HepG2 (cell line): ENCODE data around the gene KRT14. TPM values are rescaled to one million over a fixed set of nuclear protein-coding genes. Genes with fewer than 3 reads are reported as not detected.

Experiments used
- DPF2 ChIP-seq: sonication (generic); formaldehyde crosslinking; IDR thresholded peaks from 2 replicates; pipeline ENCODE4 v1.4.0; 2020; ENCODE audit warnings: mild to moderate bottlenecking, low read depth, missing genetic modification reagents, borderline replicate concordance
- FOXC1 ChIP-seq: sonication (generic); formaldehyde crosslinking; IDR thresholded peaks from 2 replicates; pipeline ENCODE4 v1.8.0; 2022; ENCODE audit warnings: mild to moderate bottlenecking, missing genetic modification reagents, borderline replicate concordance
- GABPB1 ChIP-seq: IDR thresholded peaks from 2 replicates; pipeline ENCODE4 v1.6.1; 2016; ENCODE audit warnings: mild to moderate bottlenecking, missing genetic modification reagents, moderate library complexity, missing compliant biosample characterization
- MZF1 ChIP-seq: sonication (generic); formaldehyde crosslinking; IDR thresholded peaks from 2 replicates; pipeline ENCODE4 v1.8.1; 2023; ENCODE audit warnings: mild to moderate bottlenecking, missing genetic modification reagents, borderline replicate concordance
- NFE2L1 ChIP-seq: sonication (generic); formaldehyde crosslinking; IDR thresholded peaks from 2 replicates; pipeline ENCODE4 v1.4.0; 2020; ENCODE audit warnings: missing genetic modification reagents, mild to moderate bottlenecking, borderline replicate concordance
- NR3C1 ChIP-seq: sonication (generic); formaldehyde crosslinking; IDR thresholded peaks from 2 replicates; pipeline ENCODE4 v1.4.0; 2020; ENCODE audit warnings: missing genetic modification reagents
- PBX3 ChIP-seq: sonication (generic); formaldehyde crosslinking; IDR thresholded peaks from 2 replicates; pipeline ENCODE4 v1.8.1; 2023; ENCODE audit warnings: missing genetic modification reagents, inconsistent platforms, borderline replicate concordance
- PHB2 ChIP-seq: fragments of 450-650 bp; IDR thresholded peaks from 2 replicates; pipeline ENCODE4 v1.6.1; 2018; ENCODE audit not compliant: partially characterized antibody
- RCOR2 ChIP-seq: IDR thresholded peaks from 2 replicates; pipeline ENCODE4 v1.6.1; 2016; ENCODE audit warnings: missing biosample characterization, missing genetic modification reagents
- SPEN ChIP-seq: sonication (generic); formaldehyde crosslinking; IDR thresholded peaks from 2 replicates; pipeline ENCODE4 v1.5.1; 2020; ENCODE audit warnings: low read depth, mild to moderate bottlenecking, missing genetic modification reagents
- ZBTB14 ChIP-seq: sonication (generic); formaldehyde crosslinking; IDR thresholded peaks from 2 replicates; pipeline ENCODE4 v1.4.0; 2020; ENCODE audit warnings: missing genetic modification reagents
- ZBTB49 ChIP-seq: sonication (generic); formaldehyde crosslinking; IDR thresholded peaks from 2 replicates; pipeline ENCODE4 v1.4.0; 2020; ENCODE audit warnings: missing genetic modification reagents, borderline replicate concordance
- ZFP36 ChIP-seq: fragments of 150-350 bp; IDR thresholded peaks from 2 replicates; pipeline ENCODE4 v1.6.1; 2018; ENCODE audit warnings: borderline replicate concordance, low read length, low read depth; ENCODE audit not compliant: partially characterized antibody
- ZFP41 ChIP-seq: sonication (generic); formaldehyde crosslinking; IDR thresholded peaks from 2 replicates; pipeline ENCODE4 v1.4.0; 2020; ENCODE audit warnings: mild to moderate bottlenecking, missing genetic modification reagents, borderline replicate concordance
- ZFY ChIP-seq: sonication (generic); formaldehyde crosslinking; IDR thresholded peaks from 2 replicates; pipeline ENCODE4 v1.4.0; 2020; ENCODE audit warnings: missing genetic modification reagents
- ZNF687 ChIP-seq: sonication (generic); formaldehyde crosslinking; IDR thresholded peaks from 2 replicates; pipeline ENCODE4 v1.5.1; 2020; ENCODE audit warnings: mild to moderate bottlenecking, missing genetic modification reagents, moderate library complexity
- ZNF703 ChIP-seq: sonication (generic); formaldehyde crosslinking; IDR thresholded peaks from 2 replicates; pipeline ENCODE4 v1.5.1; 2020; ENCODE audit warnings: missing genetic modification reagents, mild to moderate bottlenecking, moderate library complexity, borderline replicate concordance
- ZNF709 ChIP-seq: sonication (generic); formaldehyde crosslinking; IDR thresholded peaks from 2 replicates; pipeline ENCODE4 v1.5.0; 2020; ENCODE audit warnings: mild to moderate bottlenecking, missing genetic modification reagents
- ZNF75D ChIP-seq: sonication (generic); formaldehyde crosslinking; IDR thresholded peaks from 2 replicates; pipeline ENCODE4 v1.8.1; 2023; ENCODE audit warnings: missing genetic modification reagents, mild to moderate bottlenecking, borderline replicate concordance
- ZNF761 ChIP-seq: sonication (generic); formaldehyde crosslinking; conservative IDR thresholded peaks from 2 replicates; pipeline ENCODE4 v1.4.0; 2020; ENCODE audit warnings: mild to moderate bottlenecking, missing genetic modification reagents
- polyA plus RNA-seq, 8 experiments: library from polyadenylated mRNA; depleted of rRNA in 3 of 8; stranded (reverse) in 7 of 8; unstranded in 1 of 8; fragments of >200 nt; fragmentation: Illumina TruSeq in 4 of 8; extraction: Trizol in 4 of 8; gene quantifications; 2 replicates each; pipeline versions ENCODE4 v1.2.1 to v1.2.3, GENCODE V29; 2011 to 2016; ENCODE audit warnings: low read depth in 4 of 8, missing spikeins in 1 of 8, mixed read lengths in 1 of 8; ENCODE audit not compliant: insufficient read depth in 1 of 8
- total RNA-seq, 5 experiments: library from RNA; depleted of rRNA; stranded (reverse); fragments of >200 nt; fragmentation: Illumina TruSeq; extraction: Trizol; gene quantifications; 2 replicates each; pipeline ENCODE4 v1.2.3, GENCODE V29; 2016; ENCODE audit warnings: low read depth in 1 of 5

The KRT14 gene
- total and polyA plus RNA-seq, 2 of the 13 experiments (the other 11 are each of a cell fraction or from before 2014, with no cell fraction given): 0.09 TPM; not detected in 1

- TF ChIP-seq ZNF75D (CRISPR knock-in tag) (no peak), PBX3 (CRISPR knock-in tag) (no peak), MZF1 (CRISPR knock-in tag) (no peak), NR3C1 (no peak), ZFY (no peak), DPF2 (CRISPR knock-in tag) (peak; percentile 42; the same call in 1 of the 2 replicates), NFE2L1 (no peak), ZBTB49 (CRISPR knock-in tag) (0 out of 2 replicates have a peak, but pooled peaks have one; percentile 44), ZNF709 (CRISPR knock-in tag) (no peak), ZNF761 (CRISPR knock-in tag) (no peak; the same call in 1 of the 2 replicates), ZBTB14 (CRISPR knock-in tag) (no peak), FOXC1 (no peak; the same call in 1 of the 2 replicates), ZFP41 (CRISPR knock-in tag) (no peak), ZFP36 (no peak), PHB2 (no peak), RCOR2 (peak; percentile 55; the same call in 1 of the 2 replicates), ZNF703 (no peak), SPEN (CRISPR knock-in tag) (no peak; the same call in 1 of the 2 replicates), ZNF687 (peak; percentile 79), GABPB1 (CRISPR knock-in tag) (peak; percentile 62)
These were observed 37.7 kb downstream of the KRT14 start (continued) for GRCh38 chr17:41548844-41549595.
